Calu3 (cell line): Measurements from ENCODE around the gene PSMC3IP. TPM values are rescaled to one million over a fixed set of nuclear protein-coding genes. Genes with fewer than 3 reads are reported as not detected.

Source experiments
- BruUV-seq: library from RNA; stranded (reverse); fragments of 400-500 nt; replicated peaks from 2 replicates; lab custom pipeline; 2021; lab: Mats Ljungman, UMichigan
- CTCF ChIA-PET: fragments of 300-600 bp; sonication (Branson Sonifier 250); formaldehyde crosslinking; loops from one replicate; lab custom pipeline; 2022; ENCODE audit warnings: antibody characterized with exemption; lab: Charles Lee
- DNase-seq: peaks from one replicate; pipeline ENCODE4 v3.0.0; 2022
- H3K27ac Mint-ChIP-seq: one replicate; pipeline ENCODE4 v1.8.0; 2022; ENCODE audit warnings: mixed read lengths; ENCODE audit not compliant: unreplicated experiment
- H3K27me3 Mint-ChIP-seq: one replicate; pipeline ENCODE4 v1.8.0; 2022; ENCODE audit warnings: mixed read lengths; ENCODE audit not compliant: unreplicated experiment
- H3K36me3 Mint-ChIP-seq: one replicate; pipeline ENCODE4 v1.8.0; 2022; ENCODE audit warnings: mild to moderate bottlenecking, moderate library complexity, mixed read lengths; ENCODE audit not compliant: insufficient read depth, unreplicated experiment
- H3K4me1 Mint-ChIP-seq: one replicate; pipeline ENCODE4 v1.8.0; 2022; ENCODE audit warnings: mild to moderate bottlenecking, low read depth, mixed read lengths; ENCODE audit not compliant: unreplicated experiment
- H3K4me3 Mint-ChIP-seq: one replicate; pipeline ENCODE4 v1.8.0; 2022; ENCODE audit warnings: mild to moderate bottlenecking, low read depth, moderate library complexity, mixed read lengths; ENCODE audit not compliant: unreplicated experiment
- H3K9me3 Mint-ChIP-seq: one replicate; pipeline ENCODE4 v1.8.0; 2022; ENCODE audit warnings: low read depth, mixed read lengths; ENCODE audit not compliant: unreplicated experiment
- intact Hi-C: fragments of 100-400 bp; cut with micrococcal nuclease; formaldehyde crosslinking; loops from one replicate; pipeline ENCODE4 v1.10.0; 2022; ENCODE audit not compliant: unreplicated experiment
- total RNA-seq: library from RNA; stranded (reverse); gene quantifications from 2 replicates; pipeline ENCODE4 v1.2.3, GENCODE V29; 2022
- TF ChIP-seq, protein P1 (sequence below): fragments of 200-600 bp; IDR thresholded peaks from one replicate; pipeline ENCODE4 v1.8.0; 2022; ENCODE audit warnings: antibody characterized with exemption; ENCODE audit not compliant: unreplicated experiment

The PSMC3IP gene
- total RNA-seq, 1 experiment from 2014 or later: 31.8 TPM

DNA sequence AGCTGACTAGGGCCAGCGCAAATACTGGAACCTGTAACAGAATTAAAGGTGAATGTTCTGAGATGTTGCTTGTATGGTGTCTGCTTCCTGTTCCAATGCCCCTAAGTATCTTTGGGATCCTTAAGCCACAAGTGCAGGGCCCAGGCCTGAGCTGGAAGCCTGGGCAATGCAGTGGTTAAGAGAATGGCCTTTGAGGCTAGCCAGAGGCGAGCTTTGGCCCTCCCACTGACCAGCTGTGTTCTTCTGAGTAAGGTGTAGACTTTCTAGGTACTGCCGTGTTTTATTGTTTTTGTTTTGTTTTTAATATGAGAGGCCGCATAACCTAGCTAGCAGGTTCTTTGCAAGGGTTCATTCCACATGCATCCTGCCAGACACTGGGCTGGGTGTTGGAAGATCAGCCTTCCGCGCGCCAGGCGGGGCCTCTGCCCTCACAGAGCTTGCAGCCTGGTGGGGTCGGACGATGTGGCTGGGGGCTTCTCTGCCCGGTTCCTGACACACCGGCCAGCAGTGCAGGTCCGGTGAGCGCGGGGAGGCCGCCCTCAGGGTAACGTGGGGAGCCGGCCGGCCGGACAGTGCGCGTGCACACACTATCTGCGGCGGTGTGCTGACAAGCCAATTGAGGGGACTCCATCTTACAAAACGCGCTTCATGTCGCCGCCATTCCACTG lies 11.2 kb downstream of the PSMC3IP start:
- peak overlapping the region; percentile 85 for H3K4me3 Mint-ChIP-seq
- BruUV-seq: no TSS peak
- no peaks in the 10 kb centered on the region for H3K9me3 Mint-ChIP-seq
- CTCF ChIA-PET: interaction anchor here (1.1 to 1.3 kb wide), 3 partner anchors 9 to 18 kb away, joined by 3 to 4 read pairs (median 4); partner anchors contain the start of gene PSMC3IP
- TF ChIP-seq, protein P1, sequence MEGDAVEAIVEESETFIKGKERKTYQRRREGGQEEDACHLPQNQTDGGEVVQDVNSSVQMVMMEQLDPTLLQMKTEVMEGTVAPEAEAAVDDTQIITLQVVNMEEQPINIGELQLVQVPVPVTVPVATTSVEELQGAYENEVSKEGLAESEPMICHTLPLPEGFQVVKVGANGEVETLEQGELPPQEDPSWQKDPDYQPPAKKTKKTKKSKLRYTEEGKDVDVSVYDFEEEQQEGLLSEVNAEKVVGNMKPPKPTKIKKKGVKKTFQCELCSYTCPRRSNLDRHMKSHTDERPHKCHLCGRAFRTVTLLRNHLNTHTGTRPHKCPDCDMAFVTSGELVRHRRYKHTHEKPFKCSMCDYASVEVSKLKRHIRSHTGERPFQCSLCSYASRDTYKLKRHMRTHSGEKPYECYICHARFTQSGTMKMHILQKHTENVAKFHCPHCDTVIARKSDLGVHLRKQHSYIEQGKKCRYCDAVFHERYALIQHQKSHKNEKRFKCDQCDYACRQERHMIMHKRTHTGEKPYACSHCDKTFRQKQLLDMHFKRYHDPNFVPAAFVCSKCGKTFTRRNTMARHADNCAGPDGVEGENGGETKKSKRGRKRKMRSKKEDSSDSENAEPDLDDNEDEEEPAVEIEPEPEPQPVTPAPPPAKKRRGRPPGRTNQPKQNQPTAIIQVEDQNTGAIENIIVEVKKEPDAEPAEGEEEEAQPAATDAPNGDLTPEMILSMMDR: no peak
- peaks cover 34% of the 10 kb centered on the region for H3K4me1 Mint-ChIP-seq
- no peaks in the 10 kb centered on the region for H3K27me3 Mint-ChIP-seq
- H3K36me3 Mint-ChIP-seq: peaks cover 90% of the 10 kb centered on the region
- DNase-seq: no peak
- intact Hi-C loops: no loop called here
- H3K27ac Mint-ChIP-seq: peak overlapping the region; percentile 47

DNA sequence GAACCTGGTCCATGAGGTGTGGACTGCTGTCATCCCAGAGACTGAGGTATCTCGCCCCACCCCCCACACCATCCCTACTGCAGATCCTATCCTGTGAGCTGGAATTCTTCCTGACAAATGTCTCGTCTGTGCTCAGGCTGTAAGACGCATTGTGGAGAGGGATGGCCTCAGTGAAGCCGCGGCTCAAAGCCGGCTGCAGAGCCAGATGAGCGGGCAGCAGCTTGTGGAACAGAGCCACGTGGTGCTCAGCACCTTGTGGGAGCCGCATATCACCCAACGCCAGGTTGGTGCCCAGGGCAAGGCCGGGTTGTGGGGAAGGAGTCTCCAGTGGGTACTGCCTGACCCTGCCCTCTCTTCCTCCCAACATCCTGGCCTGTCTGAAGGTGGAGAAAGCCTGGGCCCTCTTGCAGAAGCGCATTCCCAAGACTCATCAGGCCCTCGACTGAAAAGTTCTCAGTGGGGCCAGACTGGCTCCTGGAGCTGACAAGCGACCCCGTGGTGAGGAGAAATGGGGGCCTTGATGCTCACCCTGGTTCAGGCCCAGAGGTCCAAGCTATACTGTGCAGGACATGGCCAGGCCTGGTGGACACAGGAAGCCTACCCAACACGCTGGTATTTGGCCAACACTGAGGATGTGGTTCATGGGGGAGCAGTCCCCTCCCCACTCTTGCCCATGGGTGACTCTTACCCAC lies 11.9 kb downstream of the PSMC3IP start:
- no peaks in the 10 kb centered on the region for H3K27me3 Mint-ChIP-seq
- TF ChIP-seq, protein P1: no peak
- peaks cover 90% of the 10 kb centered on the region for H3K36me3 Mint-ChIP-seq
- peak overlapping the region; percentile 85 for H3K4me3 Mint-ChIP-seq
- CTCF ChIA-PET: interaction anchor here (1.1 to 1.3 kb wide), 2 partner anchors 11 to 17 kb away, joined by 4 read pairs; partner anchors contain the start of gene PSMC3IP
- no peaks in the 10 kb centered on the region for H3K9me3 Mint-ChIP-seq
- no TSS peak for BruUV-seq
- H3K4me1 Mint-ChIP-seq: peaks cover 34% of the 10 kb centered on the region
- H3K27ac Mint-ChIP-seq: peak overlapping the region; percentile 47
- DNase-seq: no peak
- intact Hi-C loops: no loop called here

DNA sequence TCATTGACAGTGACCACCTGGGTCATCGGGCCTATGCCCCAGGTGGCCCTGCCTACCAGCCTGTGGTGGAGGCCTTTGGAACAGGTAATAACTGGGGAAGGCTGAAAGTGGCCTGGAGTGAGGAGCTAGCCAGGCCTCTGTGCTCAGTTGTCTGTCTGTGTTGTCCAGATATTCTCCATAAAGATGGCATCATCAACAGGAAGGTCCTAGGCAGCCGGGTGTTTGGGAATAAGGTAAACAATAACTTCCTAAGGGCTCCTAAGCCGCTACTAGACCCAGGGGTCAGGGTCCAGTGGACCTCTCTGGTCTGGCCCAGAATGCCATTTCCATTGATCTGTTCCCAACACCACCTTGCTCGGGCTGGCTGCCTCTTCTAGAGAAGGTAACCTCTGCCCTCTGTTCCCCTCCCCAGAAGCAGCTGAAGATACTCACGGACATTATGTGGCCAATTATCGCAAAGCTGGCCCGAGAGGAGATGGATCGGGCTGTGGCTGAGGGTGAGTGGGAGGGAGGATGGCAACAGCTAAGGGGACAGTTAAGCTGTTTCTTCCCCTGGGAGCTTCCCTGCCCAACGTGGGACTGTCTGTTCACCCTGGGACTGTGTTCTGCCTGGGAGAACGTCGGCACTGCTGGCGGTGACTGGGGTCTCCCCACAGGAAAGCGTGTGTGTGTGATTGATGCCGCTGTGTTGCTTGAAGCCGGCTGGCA lies 12.6 kb downstream of the PSMC3IP start:
- no peak overlapping the region for H3K4me3 Mint-ChIP-seq
- H3K27ac Mint-ChIP-seq: no peak overlapping the region
- H3K4me1 Mint-ChIP-seq: peaks cover 34% of the 10 kb centered on the region

DNA sequence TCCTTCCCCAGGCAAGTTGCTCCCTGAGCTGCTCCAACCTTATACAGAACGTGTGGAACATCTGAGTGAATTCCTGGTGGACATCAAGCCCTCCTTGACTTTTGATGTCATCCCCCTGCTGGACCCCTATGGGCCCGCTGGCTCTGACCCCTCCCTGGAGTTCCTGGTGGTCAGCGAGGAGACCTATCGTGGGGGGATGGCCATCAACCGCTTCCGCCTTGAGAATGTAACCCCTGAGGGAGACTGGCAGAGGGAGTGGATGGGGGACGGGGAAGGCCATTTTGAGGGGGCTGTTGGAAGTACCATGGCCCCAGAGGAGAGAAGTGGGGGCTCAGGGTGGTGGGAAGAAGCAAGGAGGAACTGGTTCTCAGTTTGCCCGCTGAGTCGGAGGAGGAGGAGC lies 13.6 kb downstream of the PSMC3IP start:
- H3K27me3 Mint-ChIP-seq: no peaks in the 10 kb centered on the region
- H3K27ac Mint-ChIP-seq: peak overlapping the region; percentile 93
- intact Hi-C loops: no loop called here
- CTCF ChIA-PET: interaction anchor here (1.1 to 1.4 kb wide), 3 partner anchors 14 to 260 kb away, joined by 3 to 9 read pairs (median 3); partner anchors contain the start of genes BECN1 and PSMC3IP
- H3K4me1 Mint-ChIP-seq: peaks cover 34% of the 10 kb centered on the region
- H3K4me3 Mint-ChIP-seq: peak overlapping the region; percentile 100
- BruUV-seq: no TSS peak
- no peaks in the 10 kb centered on the region for H3K9me3 Mint-ChIP-seq
- TF ChIP-seq, protein P1: no peak
- peaks cover 79% of the 10 kb centered on the region for H3K36me3 Mint-ChIP-seq
- no peak for DNase-seq

More for the DNA sequence above, 12.6 kb downstream of the PSMC3IP start:
- Mint-ChIP-seq H3K27me3 (no peaks in the 10 kb centered on the region), H3K9me3 (no peaks in the 10 kb centered on the region), H3K36me3 (peaks cover 88% of the 10 kb centered on the region)
- BruUV-seq: no TSS peak
- intact Hi-C loops: no loop called here
- CTCF ChIA-PET: interaction anchor here (1.3 to 1.4 kb wide), 2 partner anchors 17 kb away, joined by 3 to 4 read pairs; no protein-coding TSS in a partner anchor
- TF ChIP-seq, protein P1: no peak
- DNase-seq: no peak
